ENCODE results near the gene TMEM165.

Gene TMEM165

GRCh38 chr4:55395218-55395528 lies 584 bp upstream of the TMEM165 start:
- Histone ChIP-seq H3K9me3 (replicated peaks; ENCODE audit: insufficient read depth, low read length) (no peaks in the 10 kb centered on the region), H3K27me3 (replicated peaks; ENCODE audit: insufficient read depth, low read length) (no peaks in the 10 kb centered on the region), H3K27ac (ENCODE audit: low read length) (peak overlapping the region; percentile 67; the same call in 1 of the 2 replicates), H3K4me2 (ENCODE audit: low read depth, low read length) (peak overlapping the region; percentile 80), H4K20me1 (ENCODE audit: insufficient read depth, low read length) (peaks cover 25% of the 10 kb centered on the region), H2AFZ (ENCODE audit: low read length) (peak overlapping the region; percentile 85), H3K9ac (ENCODE audit: low read length) (peak overlapping the region; percentile 79; the same call in 1 of the 2 replicates), H3K9me2 (replicated peaks; ENCODE audit: insufficient read depth, low read length) (no peaks in the 10 kb centered on the region), H3K36me3 (replicated peaks; ENCODE audit: insufficient read depth, low read length) (no peaks in the 10 kb centered on the region; the same call in 1 of the 2 replicates), H3K79me2 (ENCODE audit: low read length) (peaks cover 37% of the 10 kb centered on the region), H3K4me3 (ENCODE audit: low read length) (peak overlapping the region; percentile 76), H3F3A (ENCODE audit: insufficient read depth, low read length) (peaks cover 3% of the 10 kb centered on the region; the same call in 1 of the 2 replicates), H3K4me1 (ENCODE audit: low read length) (peaks cover 16% of the 10 kb centered on the region)
- TF ChIP-seq EZH2 (optimal IDR thresholded peaks at IDR 0.05; ENCODE audit: low read depth, low read length) = no peak
- TF ChIP-seq CTCF (IDR thresholded peaks at IDR 0.05; ENCODE audit: low read length) = peak; percentile 22
- no peak for DNase-seq

GRCh38 chr4:55396308-55397125 lies 760 bp downstream of the TMEM165 start:
- Histone ChIP-seq H3K9ac (ENCODE audit: low read length) (peak overlapping the region; percentile 79), H3K36me3 (replicated peaks; ENCODE audit: insufficient read depth, low read length) (no peaks in the 10 kb centered on the region; the same call in 1 of the 2 replicates), H3K4me2 (ENCODE audit: low read depth, low read length) (peak overlapping the region; percentile 87), H3K27me3 (replicated peaks; ENCODE audit: insufficient read depth, low read length) (no peaks in the 10 kb centered on the region), H3K4me1 (ENCODE audit: low read length) (peaks cover 16% of the 10 kb centered on the region), H3F3A (ENCODE audit: insufficient read depth, low read length) (peaks cover 3% of the 10 kb centered on the region; the same call in 1 of the 2 replicates), H3K79me2 (ENCODE audit: low read length) (peaks cover 49% of the 10 kb centered on the region), H3K4me3 (ENCODE audit: low read length) (peak overlapping the region; percentile 76), H3K27ac (ENCODE audit: low read length) (peak overlapping the region; percentile 67; the same call in 1 of the 2 replicates), H3K9me2 (replicated peaks; ENCODE audit: insufficient read depth, low read length) (no peaks in the 10 kb centered on the region), H2AFZ (ENCODE audit: low read length) (0 out of 2 replicates have a peak overlapping the region, but pooled peaks have one; percentile 0), H4K20me1 (ENCODE audit: insufficient read depth, low read length) (peaks cover 28% of the 10 kb centered on the region), H3K9me3 (replicated peaks; ENCODE audit: insufficient read depth, low read length) (no peaks in the 10 kb centered on the region)
- peak; percentile 21 for DNase-seq
- TF ChIP-seq CTCF (IDR thresholded peaks at IDR 0.05; ENCODE audit: low read length) = no peak
- no peak for TF ChIP-seq EZH2 (optimal IDR thresholded peaks at IDR 0.05; ENCODE audit: low read depth, low read length)
- TF ChIP-seq EZH2phosphoT487 (IDR thresholded peaks at IDR 0.05; ENCODE audit: low read length) = no peak

GRCh38 chr4:55397126-55397436 lies 1.3 kb downstream of the TMEM165 start:
- Histone ChIP-seq H3K4me1 (ENCODE audit: low read length) (peaks cover 16% of the 10 kb centered on the region), H3K27ac (ENCODE audit: low read length) (no peak overlapping the region), H3F3A (ENCODE audit: insufficient read depth, low read length) (peaks cover 3% of the 10 kb centered on the region; the same call in 1 of the 2 replicates), H2AFZ (ENCODE audit: low read length) (no peak overlapping the region), H4K20me1 (ENCODE audit: insufficient read depth, low read length) (peaks cover 28% of the 10 kb centered on the region), H3K9me3 (replicated peaks; ENCODE audit: insufficient read depth, low read length) (no peaks in the 10 kb centered on the region), H3K9me2 (replicated peaks; ENCODE audit: insufficient read depth, low read length) (no peaks in the 10 kb centered on the region), H3K4me2 (ENCODE audit: low read depth, low read length) (peak overlapping the region; percentile 87), H3K79me2 (ENCODE audit: low read length) (peaks cover 51% of the 10 kb centered on the region), H3K9ac (ENCODE audit: low read length) (peak overlapping the region; percentile 79), H3K27me3 (replicated peaks; ENCODE audit: insufficient read depth, low read length) (no peaks in the 10 kb centered on the region), H3K36me3 (replicated peaks; ENCODE audit: insufficient read depth, low read length) (no peaks in the 10 kb centered on the region; the same call in 1 of the 2 replicates), H3K4me3 (ENCODE audit: low read length) (peak overlapping the region; percentile 76)
- DNase-seq = peak; percentile 18
- no peak for TF ChIP-seq CTCF (IDR thresholded peaks at IDR 0.05; ENCODE audit: low read length)
- TF ChIP-seq EZH2 (optimal IDR thresholded peaks at IDR 0.05; ENCODE audit: low read depth, low read length) = no peak
- TF ChIP-seq EZH2phosphoT487 (IDR thresholded peaks at IDR 0.05; ENCODE audit: low read length) = no peak

All from MM.1S (cell line).